Kidney (tissue), 14 donors: Measurements from ENCODE around the gene CIAO3. TPM values are rescaled to one million over a fixed set of nuclear protein-coding genes. Genes with fewer than 3 reads are reported as not detected.
"Not testable (repeated sequence)": the region's sequence is repeated elsewhere in the genome, so short reads cannot be mapped to it uniquely, and the experiment has no call there.

Source experiments
- DNase-seq, 5 donors: peaks; one replicate each; pipeline ENCODE4 v3.0.0-alpha.2; 2013 to 2020
- FAIRE-seq: peaks from 2 replicates; lab custom pipeline; 2012; peaks lifted over from hg19 to GRCh38; lab: Jason Lieb, UNC
- H3K27ac ChIP-seq, 2 donors: one replicate each; pipeline ENCODE4 v1.7.0; 2013; ENCODE audit warnings: low read depth in 2 of 2, low read length in 2 of 2, inconsistent platforms in 1 of 2
- H3K27me3 ChIP-seq: one replicate; pipeline ENCODE4 v1.7.1; 2013; ENCODE audit warnings: low read length, inconsistent platforms; ENCODE audit not compliant: control insufficient read depth, insufficient read depth
- H3K36me3 ChIP-seq, 3 donors: one replicate each; pipeline versions ENCODE4 v1.7.0 to v1.7.1; 2013; ENCODE audit warnings: low read length in 3 of 3, control low read depth in 1 of 3, inconsistent platforms in 1 of 3; ENCODE audit not compliant: insufficient read depth in 3 of 3, control insufficient read depth in 2 of 3
- H3K4me1 ChIP-seq, 3 donors: one replicate each; pipeline versions ENCODE4 v1.7.0 to v1.7.1; 2013; ENCODE audit warnings: low read length in 3 of 3, inconsistent platforms in 1 of 3, low read depth in 1 of 3; ENCODE audit not compliant: control insufficient read depth in 2 of 3, insufficient read depth in 2 of 3
- H3K4me3 ChIP-seq, 3 donors: one replicate each; pipeline versions ENCODE4 v1.7.0 to v1.8.1; 2013; ENCODE audit warnings: low read length in 3 of 3, control low read depth in 1 of 3, inconsistent platforms in 1 of 3
- H3K9ac ChIP-seq, 3 donors: one replicate each; pipeline versions ENCODE4 v1.7.0 to v1.7.1; 2013; ENCODE audit warnings: low read length in 3 of 3, control low read depth in 1 of 3, inconsistent platforms in 1 of 3
- H3K9me3 ChIP-seq, 3 donors: one replicate each; pipeline versions ENCODE4 v1.7.0 to v1.7.1; 2013; ENCODE audit warnings: low read length in 3 of 3, control low read depth in 1 of 3, inconsistent platforms in 1 of 3; ENCODE audit not compliant: control insufficient read depth in 2 of 3, insufficient read depth in 1 of 3
- intact Hi-C: fragments of 100-400 bp; cut with DNase I; formaldehyde crosslinking; loops from one replicate; pipeline ENCODE4 v1.11.1; 2022
- polyA plus RNA-seq: library from polyadenylated mRNA; stranded (reverse); fragments of 350-450 nt; fragmentation: Illumina TruSeq; extraction: RNeasy Lipid Tissue Mini Kit (QIAGEN cat#74804); gene quantifications from one replicate; pipeline ENCODE4 v1.2.3, GENCODE V29; 2014; ENCODE audit warnings: low read depth, low replicate concordance; ENCODE audit not compliant: insufficient read depth
- total RNA-seq: library from RNA; stranded (reverse); fragmentation: NEBNext Ultra II Directional; extraction: Animal tissue kit (Norgen Biotek cat#: 25700); gene quantifications from one replicate; pipeline ENCODE4 v1.2.1, GENCODE V29; 2021
- TF ChIP-seq, protein P1 (sequence below): IDR thresholded peaks from 3 replicates; pipeline ENCODE4 v1.5.1; 2012; ENCODE audit warnings: mild to moderate bottlenecking, moderate library complexity, borderline replicate concordance; ENCODE audit not compliant: insufficient read depth; ENCODE audit errors: extremely low read depth
- donor health status: control.
- donor health status: control.
- donor health status: control.
- donor health status: control.
- donor health status: control.
- donor health status: DM: yes; HTN: yes; CAD: no.
- donor health status: Normal renal cell carcinoma (clear cell type).

The CIAO3 gene
- total and polyA plus RNA-seq, 2 donors from 2014 or later = 36.8 to 37.7 TPM

DNA sequence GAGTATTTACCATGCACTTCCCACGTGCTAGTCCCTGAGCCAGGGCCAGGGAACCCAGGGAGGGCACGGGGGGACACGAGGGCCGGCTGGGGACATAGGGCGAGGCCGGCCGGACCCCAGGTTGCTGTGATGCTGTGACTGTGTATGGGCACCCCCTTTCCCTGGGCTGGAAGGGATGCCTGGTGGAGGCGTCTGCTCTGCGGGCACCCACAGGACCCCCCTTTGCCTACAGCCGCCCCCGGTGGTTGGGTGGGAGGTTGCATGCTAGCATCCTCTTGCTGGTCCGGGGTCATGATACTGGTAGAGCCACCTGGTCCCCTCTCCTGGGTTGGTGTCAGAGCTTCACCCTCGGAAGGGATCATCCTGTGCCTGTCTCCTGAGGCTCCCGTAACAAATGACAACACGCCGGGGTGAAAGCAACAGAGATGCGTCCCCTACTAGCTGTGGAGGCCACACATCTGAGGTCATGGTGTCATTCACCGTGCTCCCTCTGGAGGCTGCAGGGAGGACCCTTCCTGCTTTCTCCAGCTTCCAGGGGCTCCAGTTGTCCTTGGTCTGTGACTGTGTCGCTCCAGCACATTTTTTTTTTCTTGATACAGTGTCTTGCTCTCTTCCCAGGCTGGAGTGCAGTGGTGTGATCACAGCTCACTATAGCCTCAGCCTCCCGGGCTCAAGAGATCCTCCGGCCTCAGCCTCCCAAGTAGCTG is 3.1 kb upstream of the CIAO3 start:
- Histone ChIP-seq H3K4me3 (no peak overlapping the region), H3K9ac (no peak overlapping the region), H3K27me3 (no peaks in the 10 kb centered on the region), H3K4me1 (peaks cover 0 to 11% (median 0%) of the 10 kb centered on the region in 3 donors), H3K27ac (no peak overlapping the region), H3K36me3 (no peaks in the 10 kb centered on the region), H3K9me3 (no peaks in the 10 kb centered on the region)
- DNase-seq (no peak), FAIRE-seq (no peak)
- TF ChIP-seq, protein P1, sequence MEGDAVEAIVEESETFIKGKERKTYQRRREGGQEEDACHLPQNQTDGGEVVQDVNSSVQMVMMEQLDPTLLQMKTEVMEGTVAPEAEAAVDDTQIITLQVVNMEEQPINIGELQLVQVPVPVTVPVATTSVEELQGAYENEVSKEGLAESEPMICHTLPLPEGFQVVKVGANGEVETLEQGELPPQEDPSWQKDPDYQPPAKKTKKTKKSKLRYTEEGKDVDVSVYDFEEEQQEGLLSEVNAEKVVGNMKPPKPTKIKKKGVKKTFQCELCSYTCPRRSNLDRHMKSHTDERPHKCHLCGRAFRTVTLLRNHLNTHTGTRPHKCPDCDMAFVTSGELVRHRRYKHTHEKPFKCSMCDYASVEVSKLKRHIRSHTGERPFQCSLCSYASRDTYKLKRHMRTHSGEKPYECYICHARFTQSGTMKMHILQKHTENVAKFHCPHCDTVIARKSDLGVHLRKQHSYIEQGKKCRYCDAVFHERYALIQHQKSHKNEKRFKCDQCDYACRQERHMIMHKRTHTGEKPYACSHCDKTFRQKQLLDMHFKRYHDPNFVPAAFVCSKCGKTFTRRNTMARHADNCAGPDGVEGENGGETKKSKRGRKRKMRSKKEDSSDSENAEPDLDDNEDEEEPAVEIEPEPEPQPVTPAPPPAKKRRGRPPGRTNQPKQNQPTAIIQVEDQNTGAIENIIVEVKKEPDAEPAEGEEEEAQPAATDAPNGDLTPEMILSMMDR = no peak
- intact Hi-C loops = no loop called here

DNA sequence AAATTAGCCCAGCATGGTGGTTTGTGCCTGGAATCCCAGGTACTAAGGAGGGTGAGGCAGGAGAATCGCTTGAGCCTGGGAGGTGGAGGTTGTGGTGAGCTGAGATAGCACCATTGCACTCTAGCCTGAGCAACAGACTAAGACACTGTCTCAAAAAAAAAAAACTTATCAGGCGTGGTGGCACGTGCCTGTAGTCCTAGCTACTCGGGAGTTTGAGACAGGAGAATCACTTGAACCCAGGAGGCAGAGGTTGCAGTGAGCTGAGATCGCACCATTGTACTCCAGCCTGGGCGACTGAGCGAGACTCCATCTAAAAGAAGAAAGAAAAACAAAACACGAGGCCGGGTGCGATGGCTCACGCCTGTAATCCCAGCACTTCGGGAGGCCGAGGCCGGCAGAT is 2.1 kb upstream of the CIAO3 start:
- H3K9me3 ChIP-seq, intact Hi-C loops, H3K4me3 ChIP-seq, FAIRE-seq, H3K27me3 ChIP-seq, H3K36me3 ChIP-seq, DNase-seq, H3K27ac ChIP-seq, H3K9ac ChIP-seq: not testable (repeated sequence)
- peaks cover 0 to 11% (median 0%) of the 10 kb centered on the region in 3 donors for H3K4me1 ChIP-seq

DNA sequence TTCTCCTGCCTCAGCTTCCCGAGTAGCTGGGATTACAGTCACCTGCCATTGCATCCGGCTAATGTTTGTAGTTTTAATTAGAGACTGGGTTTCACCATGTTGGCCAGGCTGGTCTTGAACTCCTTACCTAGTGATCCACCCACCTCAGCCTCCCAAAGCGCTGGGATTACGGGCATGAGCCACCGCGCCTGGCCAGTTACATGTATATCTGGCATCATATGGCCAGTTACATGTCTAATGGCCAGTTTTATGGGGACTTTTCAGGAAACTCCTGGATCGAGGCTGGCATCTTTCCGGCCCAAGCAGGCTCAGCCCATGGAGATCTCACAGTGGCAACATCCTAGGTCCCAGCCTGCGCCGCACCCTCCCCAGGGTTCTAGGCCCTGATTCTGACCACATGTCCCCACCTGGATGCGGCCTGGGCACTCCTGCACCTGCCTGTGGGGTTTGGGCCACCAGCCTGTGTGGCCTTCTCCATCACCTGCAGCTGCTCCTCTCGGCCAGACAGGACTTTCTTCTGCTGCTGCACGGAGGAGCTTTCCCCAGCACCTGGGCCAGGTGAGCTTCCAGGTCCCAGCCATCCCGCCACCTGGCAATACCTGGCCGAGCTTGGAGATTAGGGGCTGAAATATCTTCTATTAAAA is 1.3 kb upstream of the CIAO3 start:
- peaks cover 0 to under 1% (median 0%) of the 10 kb centered on the region in 3 donors for H3K36me3 ChIP-seq
- intact Hi-C loops = no loop called here
- peaks cover 0 to 11% (median 0%) of the 10 kb centered on the region in 3 donors for H3K4me1 ChIP-seq
- no peak overlapping the region for H3K4me3 ChIP-seq
- no peak for DNase-seq
- no peaks in the 10 kb centered on the region for H3K27me3 ChIP-seq
- H3K9ac ChIP-seq = no peak overlapping the region
- no peaks in the 10 kb centered on the region for H3K9me3 ChIP-seq
- TF ChIP-seq, protein P1 = no peak
- no peak for FAIRE-seq
- H3K27ac ChIP-seq = no peak overlapping the region

DNA sequence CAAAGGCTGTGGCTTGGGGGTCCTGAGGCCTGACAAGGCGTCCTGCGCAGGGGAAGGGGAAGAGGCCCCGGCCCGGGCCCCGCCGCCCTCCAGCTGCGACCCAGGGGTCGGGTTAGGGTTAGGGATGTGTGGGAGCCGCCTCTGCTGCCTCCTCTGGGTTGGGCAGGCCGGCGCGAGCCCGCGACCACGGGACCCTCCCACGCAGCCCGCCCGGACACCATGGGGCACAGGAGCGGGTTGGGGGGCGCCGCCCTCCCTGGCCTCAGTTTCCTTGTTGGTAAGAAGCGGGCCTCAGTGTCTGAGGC is 386 bp downstream of the CIAO3 start:
- H3K9ac ChIP-seq = peak overlapping the region; percentile 8 to 77 (median 26)
- peak overlapping the region; percentile 48 to 72 (median 65) for H3K4me3 ChIP-seq
- H3K9me3 ChIP-seq = no peaks in the 10 kb centered on the region
- peaks cover 0 to 11% (median 0%) of the 10 kb centered on the region in 3 donors for H3K4me1 ChIP-seq
- peaks cover 0 to 3% (median 0%) of the 10 kb centered on the region in 3 donors for H3K36me3 ChIP-seq
- H3K27me3 ChIP-seq = no peaks in the 10 kb centered on the region
- intact Hi-C loops = no loop called here
- H3K27ac ChIP-seq = peak overlapping the region; percentile 28 to 71
- FAIRE-seq (no peak), DNase-seq (no peak)
- TF ChIP-seq, protein P1 = no peak
